H1 (cell line): ENCODE data around the gene TRIM14.

Source experiments
- CTCF ChIP-seq, 3 experiments: IDR thresholded peaks; 1 replicate in 2 of 3; 2 replicates in 1 of 3; pipeline versions ENCODE4 v1.5.1 to v1.6.1; 2011; ENCODE audit warnings: low read length in 3 of 3, mild to moderate bottlenecking in 3 of 3, inconsistent platforms in 2 of 3, low read depth in 1 of 3, moderate library complexity in 1 of 3; ENCODE audit not compliant: insufficient read depth in 1 of 3; ENCODE audit errors: control extremely low read depth in 1 of 3
- HDAC6 ChIP-seq: IDR thresholded peaks from one replicate; pipeline ENCODE4 v1.7.1; 2012; ENCODE audit warnings: low read depth, mild to moderate bottlenecking, inconsistent platforms, low read length, moderate library complexity

GRCh38 chr9:98062161-98062560, 56.9 kb downstream of the TRIM14 start:
- TF ChIP-seq CTCF (IDR thresholded peaks at IDR 0.05; ENCODE audit: control extremely low read depth in 1 of 3, insufficient read depth in 1 of 3, low read depth in 1 of 3, low read length in 3 of 3) (no peak), HDAC6 (no peak)
